NCI-H1105 treated with DMSO at 0.1 percent for 48 hours (cell line): ENCODE measurements around the gene OR5K2.

Source experiments
- DNase-seq: peaks from one replicate; lab custom pipeline; 2025; lab: John Stamatoyannopoulos, UW

OR5K2 gene

GRCh38 chr3:98522544-98523281 lies 25.2 kb downstream of the OR5K2 start, which contains the start of gene CLDND1:
CLDND1 (minus strand) TSS chr3:98522902; CDS start chr3:98521424, 1,478 bp downstream.
- DNase-seq = peak; percentile 96

DNA sequence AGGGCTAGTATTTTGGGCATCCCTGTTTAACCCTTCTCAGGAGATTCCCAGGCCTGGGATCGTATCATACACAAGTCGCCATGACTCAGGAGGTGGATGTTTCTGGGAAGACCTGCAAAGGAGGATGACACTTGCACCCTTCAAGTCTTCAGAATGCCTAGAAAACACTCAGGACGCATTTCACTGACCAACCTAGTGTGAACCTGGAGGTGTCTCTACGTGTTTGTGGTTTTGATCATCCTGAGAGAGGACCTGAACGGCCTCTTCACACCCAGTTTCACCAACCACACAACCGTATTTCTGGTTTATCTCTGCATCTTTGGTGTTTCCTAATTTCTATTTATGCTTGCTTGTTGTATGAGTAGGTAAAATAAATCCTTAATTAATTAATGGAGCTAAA lies 28.0 kb downstream of the OR5K2 start:
- no peak for DNase-seq

DNA sequence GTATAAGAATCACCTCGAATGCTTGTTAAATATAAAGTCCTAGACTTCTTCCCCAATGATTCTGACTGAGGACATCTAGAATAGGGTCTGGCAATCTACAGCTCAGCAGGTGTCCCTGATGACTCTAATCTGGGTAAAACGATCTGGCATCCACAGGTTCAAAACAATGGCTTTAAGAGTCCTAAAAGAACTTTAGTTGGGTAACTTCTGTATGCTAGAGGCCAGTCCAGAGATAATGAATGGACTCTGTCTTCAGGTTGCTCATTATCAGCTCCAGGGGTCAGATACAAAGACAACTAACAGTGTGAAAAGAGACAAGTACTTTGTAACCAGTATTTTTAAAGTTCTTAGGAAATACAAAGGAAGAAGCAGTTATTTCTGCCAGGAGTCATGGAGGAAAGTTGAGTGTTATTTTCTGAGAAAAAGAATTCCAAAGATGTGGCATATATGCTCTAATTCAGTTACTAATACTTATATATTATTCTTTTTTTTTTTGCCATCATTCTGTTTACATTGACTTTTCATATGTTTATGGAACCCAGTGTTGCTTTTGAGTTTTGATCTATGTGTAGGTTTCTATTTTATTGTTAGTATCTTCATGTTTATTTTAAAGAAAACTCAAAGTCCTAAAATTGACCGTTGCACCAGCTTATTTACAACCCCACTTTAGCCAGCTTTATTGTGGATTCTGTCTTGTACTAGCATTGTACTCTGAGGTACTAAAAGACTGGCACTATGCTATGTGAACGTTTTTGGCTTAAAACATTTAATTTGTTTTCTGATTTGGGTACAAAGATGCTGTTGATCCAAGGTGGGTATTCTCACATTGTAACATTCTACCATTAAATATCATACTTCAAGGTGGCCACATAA lies 31.2 kb downstream of the OR5K2 start:
- DNase-seq = no peak

DNA sequence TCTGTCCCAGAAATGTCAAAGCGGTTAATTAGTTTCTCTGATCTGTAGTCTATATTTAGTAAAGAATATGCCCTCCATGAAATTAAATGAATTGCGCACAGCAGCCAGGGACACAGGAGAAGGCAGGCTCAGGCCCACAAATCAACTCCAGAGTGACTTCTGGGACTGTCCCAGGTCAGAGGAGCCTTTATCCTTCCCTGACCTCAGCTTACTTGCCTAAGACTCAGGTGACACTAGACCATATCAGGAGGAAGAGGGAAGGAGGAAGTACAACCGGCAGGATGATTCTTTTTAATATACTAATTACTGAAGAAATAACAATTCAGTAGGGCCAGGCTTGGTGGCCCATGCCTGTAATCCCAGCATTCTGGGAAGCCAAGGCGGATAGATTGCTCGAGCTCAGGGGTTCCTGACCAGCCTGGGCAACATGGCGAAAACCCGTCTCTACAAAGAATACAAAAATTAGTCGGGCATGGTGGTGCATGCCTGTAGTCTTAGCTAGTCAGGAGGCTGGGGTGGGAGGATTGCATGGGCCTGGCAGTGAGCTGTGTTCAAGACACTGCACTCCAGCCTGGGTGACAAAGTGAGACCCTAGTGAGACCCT lies 32.5 kb downstream of the OR5K2 start:
- no peak for DNase-seq

DNA sequence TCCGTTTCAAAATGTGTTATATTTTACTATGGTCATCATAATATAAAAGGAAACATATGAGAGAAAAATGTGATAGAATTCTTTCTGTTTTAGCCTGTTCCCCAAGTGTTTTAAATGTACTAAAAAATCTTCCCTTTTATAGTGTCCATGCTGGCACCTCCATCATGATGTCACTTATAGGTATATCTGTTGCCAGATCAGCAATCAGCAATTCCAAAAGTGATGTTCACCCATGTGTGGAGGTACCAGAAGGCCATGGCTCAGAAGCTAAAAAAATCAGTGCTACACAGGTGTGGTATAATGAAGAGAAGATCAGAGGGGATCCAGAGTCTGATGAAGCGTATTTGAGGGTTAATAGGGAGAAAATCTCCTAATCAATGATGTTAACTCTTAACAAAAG lies 33.2 kb downstream of the OR5K2 start:
- DNase-seq = no peak

- DNase-seq = no peak
Observed at GRCh38 chr3:98531622-98532274, 34.3 kb downstream of the OR5K2 start, which contains the start of gene GPR15. GPR15 (plus strand) TSS chr3:98531978; CDS start chr3:98532034, 56 bp downstream.

GRCh38 chr3:98532275-98532637 lies 34.8 kb downstream of the OR5K2 start:
- DNase-seq = no peak

- no peak for DNase-seq
Observed at GRCh38 chr3:98532709-98533571, 35.5 kb downstream of the OR5K2 start.

DNA sequence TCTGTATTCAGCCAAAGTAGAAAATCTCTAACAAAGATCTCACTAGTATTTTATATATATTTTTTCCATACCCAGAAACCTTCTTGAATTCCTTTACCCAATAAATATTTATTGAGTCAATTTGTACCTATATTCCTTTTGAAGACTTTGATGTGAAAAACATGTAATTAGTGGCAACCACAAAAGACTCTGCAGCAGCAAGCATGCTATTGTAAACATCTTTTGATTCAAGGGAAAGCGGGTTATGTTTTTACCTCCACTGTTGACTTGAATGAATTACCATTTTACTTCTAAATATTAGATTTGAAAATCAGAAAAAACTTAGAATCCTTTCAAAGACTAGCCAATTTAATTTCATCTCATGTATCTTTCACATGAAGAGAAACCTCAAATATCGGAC lies 36.7 kb downstream of the OR5K2 start:
- DNase-seq = no peak

DNA sequence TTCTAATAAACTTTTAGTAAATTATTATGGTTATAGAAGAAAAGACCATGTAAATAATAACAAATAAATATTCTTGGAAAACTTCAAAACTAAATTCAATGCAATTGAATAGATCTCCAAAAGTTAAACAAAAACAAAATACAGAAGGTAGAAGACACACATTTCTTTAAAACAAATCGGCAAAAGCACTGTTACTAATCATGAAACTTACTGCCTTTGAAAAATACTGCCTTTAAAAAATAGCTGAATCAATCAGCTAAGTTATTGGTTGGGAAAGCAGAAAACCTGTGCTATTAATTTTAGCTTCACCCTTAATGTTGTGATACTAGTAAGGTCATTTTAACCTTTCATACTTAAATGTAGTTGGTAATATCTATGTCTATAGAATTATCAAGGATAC lies 37.3 kb downstream of the OR5K2 start:
- DNase-seq = no peak

GRCh38 chr3:98536456-98537017 lies 39.1 kb downstream of the OR5K2 start:
- DNase-seq = no peak

DNA sequence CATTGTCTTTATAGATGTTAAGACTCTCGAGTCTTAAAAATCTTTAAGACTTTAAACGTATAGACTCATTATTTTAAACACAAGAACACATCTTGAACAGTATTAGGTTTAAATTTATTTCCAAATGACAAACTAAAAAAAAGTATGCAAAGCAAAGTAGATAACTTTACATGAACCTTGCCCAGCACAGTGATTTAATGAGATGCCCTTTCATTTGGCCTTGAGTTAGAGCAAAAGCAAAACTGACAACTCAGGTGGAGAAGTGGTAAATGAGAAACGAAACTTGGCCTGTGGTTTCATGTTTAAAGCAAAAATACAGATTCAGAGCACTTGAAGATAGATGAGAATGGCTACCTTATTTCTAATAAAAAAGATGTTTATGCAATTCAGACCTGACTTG lies 42.9 kb downstream of the OR5K2 start:
- no peak for DNase-seq

DNA sequence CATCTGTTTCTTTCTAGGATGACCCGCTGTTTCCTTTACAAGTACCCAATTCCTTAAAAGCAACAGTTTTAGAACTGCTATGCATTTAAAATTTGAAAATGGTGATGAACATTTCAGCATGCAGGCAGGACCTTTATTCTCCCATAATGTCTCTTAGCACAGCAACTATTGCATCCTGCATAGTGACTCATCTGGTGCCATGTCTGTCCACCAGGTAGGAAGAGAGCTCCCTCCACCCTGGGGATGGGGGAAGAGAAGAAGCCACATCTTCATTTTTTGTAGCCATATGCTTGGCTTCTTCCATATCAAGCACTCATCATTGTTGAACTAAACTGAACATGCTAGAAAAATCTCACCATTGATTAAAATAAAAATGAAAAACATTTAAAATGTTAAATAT lies 44.2 kb downstream of the OR5K2 start:
- DNase-seq = no peak

- no peak for DNase-seq
Observed at GRCh38 chr3:98542623-98543022, 45.1 kb downstream of the OR5K2 start.

DNA sequence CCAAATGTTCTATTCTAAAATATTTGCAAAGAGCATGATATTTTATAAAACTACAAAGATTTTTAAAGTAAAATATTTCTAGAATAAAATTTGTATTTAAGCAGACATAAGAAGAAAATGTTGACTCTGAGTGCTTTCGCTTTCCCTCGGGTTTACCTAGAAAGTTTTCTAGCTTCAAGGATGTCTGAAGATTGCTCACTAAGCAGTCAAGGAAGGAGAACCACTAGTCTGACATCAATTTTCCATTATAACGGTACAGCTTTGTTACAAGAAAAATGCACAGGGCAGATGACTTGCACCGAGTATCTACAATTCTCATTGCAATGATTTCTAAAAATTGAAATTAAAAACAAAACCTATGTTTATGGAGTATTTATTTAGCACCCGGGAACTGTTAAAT lies 48.5 kb downstream of the OR5K2 start:
- DNase-seq = no peak
